HEK293T (cell line): ENCODE measurements around the gene DCDC2C.

Source experiments
- CTCF ChIA-PET: fragments of 350-600 bp; formaldehyde crosslinking; extraction: SDS; loops from one replicate; lab custom pipeline; 2021; ENCODE audit warnings: antibody characterized with exemption, inconsistent platforms; lab: Yijun Ruan, JAX
- POLR2A ChIA-PET: fragments of 350-600 bp; formaldehyde crosslinking; extraction: SDS; loops from one replicate; lab custom pipeline; 2020; ENCODE audit warnings: antibody characterized with exemption, inconsistent platforms; lab: Yijun Ruan, JAX
- DNase-seq: peaks from one replicate; pipeline ENCODE4 v3.0.0; 2012; ENCODE audit warnings: mixed read lengths; ENCODE audit errors: extremely low spot score
- ARNT ChIP-seq: fragments of 450-650 bp; IDR thresholded peaks from 2 replicates; pipeline ENCODE4 v1.6.1; 2017; ENCODE audit warnings: mild to moderate bottlenecking
- BHLHE40 ChIP-seq: fragments of 450-650 bp; IDR thresholded peaks from 2 replicates; pipeline ENCODE4 v1.6.1; 2016; ENCODE audit warnings: mild to moderate bottlenecking, moderate library complexity, borderline replicate concordance
- CTBP1 ChIP-seq: fragments of 450-650 bp; IDR thresholded peaks from 2 replicates; pipeline ENCODE4 v1.6.1; 2016; ENCODE audit warnings: borderline replicate concordance
- ELF4 ChIP-seq: fragments of 450-650 bp; IDR thresholded peaks from 2 replicates; pipeline ENCODE4 v1.6.1; 2017; ENCODE audit warnings: antibody characterized with exemption
- FOXA1 ChIP-seq: fragments of 450-650 bp; IDR thresholded peaks from 2 replicates; pipeline ENCODE4 v1.6.1; 2016; ENCODE audit warnings: mild to moderate bottlenecking
- FOXK2 ChIP-seq: fragments of 450-650 bp; IDR thresholded peaks from 2 replicates; pipeline ENCODE4 v1.6.1; 2016; ENCODE audit warnings: mild to moderate bottlenecking
- FOXM1 ChIP-seq: fragments of 450-650 bp; IDR thresholded peaks from 2 replicates; pipeline ENCODE4 v1.6.1; 2017; ENCODE audit warnings: mild to moderate bottlenecking, borderline replicate concordance
- HDGF ChIP-seq: fragments of 450-650 bp; IDR thresholded peaks from 2 replicates; pipeline ENCODE4 v1.6.1; 2017; ENCODE audit warnings: antibody characterized with exemption, borderline replicate concordance
- L3MBTL2 ChIP-seq: fragments of 450-650 bp; conservative IDR thresholded peaks from 2 replicates; pipeline ENCODE4 v1.6.1; 2016; ENCODE audit warnings: mild to moderate bottlenecking
- LEF1 ChIP-seq: fragments of 450-650 bp; IDR thresholded peaks from 2 replicates; pipeline ENCODE4 v1.6.1; 2017; ENCODE audit warnings: mild to moderate bottlenecking, borderline replicate concordance
- NFRKB ChIP-seq: fragments of 450-650 bp; IDR thresholded peaks from 2 replicates; pipeline ENCODE4 v1.6.1; 2016; ENCODE audit warnings: mild to moderate bottlenecking, moderate library complexity
- SP1 ChIP-seq: fragments of 450-650 bp; IDR thresholded peaks from 2 replicates; pipeline ENCODE4 v1.6.1; 2017
- SUZ12 ChIP-seq: fragments of 450-650 bp; IDR thresholded peaks from 2 replicates; pipeline ENCODE4 v1.6.1; 2016; ENCODE audit warnings: mild to moderate bottlenecking
- TARDBP ChIP-seq: fragments of 450-650 bp; IDR thresholded peaks from 2 replicates; pipeline ENCODE4 v1.6.1; 2016
- ZNF384 ChIP-seq: fragments of 450-650 bp; IDR thresholded peaks from 2 replicates; pipeline ENCODE4 v1.6.1; 2016
- TF ChIP-seq, protein P1 (sequence below): fragments of 450-650 bp; IDR thresholded peaks from 2 replicates; pipeline ENCODE4 v1.6.1; 2016

The DCDC2C gene

DNA sequence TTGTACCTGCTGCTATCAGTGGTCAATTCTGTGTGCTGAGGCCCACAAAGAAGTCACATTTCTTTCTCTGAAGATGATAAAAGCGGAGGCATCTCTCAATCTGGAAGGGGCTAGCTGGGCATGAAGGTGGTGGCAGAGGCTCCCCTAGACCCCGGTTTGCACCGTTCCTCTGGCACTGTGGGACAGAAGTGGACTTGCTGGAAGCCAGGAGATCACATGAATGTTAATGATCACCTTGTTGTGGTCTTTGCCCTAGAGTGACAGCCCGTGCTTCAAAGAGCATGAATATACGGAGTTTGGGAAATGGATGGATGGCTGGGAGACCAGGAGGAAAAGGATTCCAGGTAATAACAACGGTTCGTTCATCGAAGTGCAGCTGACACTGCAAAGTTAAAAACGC, 25.2 kb upstream of the DCDC2C start:
- ChIA-PET CTCF (no interaction called here), POLR2A (no interaction called here)
- no peak for TF ChIP-seq L3MBTL2
- TF ChIP-seq SP1, result no peak
- no peak for TF ChIP-seq LEF1
- no peak for DNase-seq

DNA sequence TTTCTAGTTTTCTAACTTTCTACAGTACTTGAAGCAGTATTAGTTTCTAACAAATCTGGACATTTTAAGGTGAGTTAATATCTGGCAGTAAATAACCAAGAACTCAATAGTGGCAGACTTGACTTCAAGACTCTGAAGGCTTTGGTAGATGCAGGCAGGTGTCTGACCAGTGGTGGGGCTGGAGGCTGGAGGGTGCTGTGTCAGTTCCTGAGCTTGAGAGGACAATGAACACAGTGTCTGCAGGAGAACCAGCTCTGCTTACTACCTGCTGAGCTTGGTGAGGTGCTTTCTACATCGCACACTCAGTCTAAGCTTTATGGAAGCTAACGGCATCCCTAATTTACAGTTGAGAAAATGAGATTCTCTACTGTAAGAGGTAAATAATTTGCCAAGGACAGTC, 24.2 kb upstream of the DCDC2C start:
- no peak for DNase-seq
- ChIA-PET CTCF (no interaction called here), POLR2A (no interaction called here)
- TF ChIP-seq ZNF384 (no peak), LEF1 (no peak), CTBP1 (no peak), TARDBP (no peak), FOXM1 (no peak), FOXA1 (no peak), SUZ12 (no peak), SP1 (no peak), L3MBTL2 (no peak), NFRKB (no peak), HDGF (no peak), ELF4 (no peak), BHLHE40 (no peak), FOXK2 (no peak), ARNT (no peak)
- TF ChIP-seq, protein P1, sequence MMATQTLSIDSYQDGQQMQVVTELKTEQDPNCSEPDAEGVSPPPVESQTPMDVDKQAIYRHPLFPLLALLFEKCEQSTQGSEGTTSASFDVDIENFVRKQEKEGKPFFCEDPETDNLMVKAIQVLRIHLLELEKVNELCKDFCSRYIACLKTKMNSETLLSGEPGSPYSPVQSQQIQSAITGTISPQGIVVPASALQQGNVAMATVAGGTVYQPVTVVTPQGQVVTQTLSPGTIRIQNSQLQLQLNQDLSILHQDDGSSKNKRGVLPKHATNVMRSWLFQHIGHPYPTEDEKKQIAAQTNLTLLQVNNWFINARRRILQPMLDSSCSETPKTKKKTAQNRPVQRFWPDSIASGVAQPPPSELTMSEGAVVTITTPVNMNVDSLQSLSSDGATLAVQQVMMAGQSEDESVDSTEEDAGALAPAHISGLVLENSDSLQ, result no peak

DNA sequence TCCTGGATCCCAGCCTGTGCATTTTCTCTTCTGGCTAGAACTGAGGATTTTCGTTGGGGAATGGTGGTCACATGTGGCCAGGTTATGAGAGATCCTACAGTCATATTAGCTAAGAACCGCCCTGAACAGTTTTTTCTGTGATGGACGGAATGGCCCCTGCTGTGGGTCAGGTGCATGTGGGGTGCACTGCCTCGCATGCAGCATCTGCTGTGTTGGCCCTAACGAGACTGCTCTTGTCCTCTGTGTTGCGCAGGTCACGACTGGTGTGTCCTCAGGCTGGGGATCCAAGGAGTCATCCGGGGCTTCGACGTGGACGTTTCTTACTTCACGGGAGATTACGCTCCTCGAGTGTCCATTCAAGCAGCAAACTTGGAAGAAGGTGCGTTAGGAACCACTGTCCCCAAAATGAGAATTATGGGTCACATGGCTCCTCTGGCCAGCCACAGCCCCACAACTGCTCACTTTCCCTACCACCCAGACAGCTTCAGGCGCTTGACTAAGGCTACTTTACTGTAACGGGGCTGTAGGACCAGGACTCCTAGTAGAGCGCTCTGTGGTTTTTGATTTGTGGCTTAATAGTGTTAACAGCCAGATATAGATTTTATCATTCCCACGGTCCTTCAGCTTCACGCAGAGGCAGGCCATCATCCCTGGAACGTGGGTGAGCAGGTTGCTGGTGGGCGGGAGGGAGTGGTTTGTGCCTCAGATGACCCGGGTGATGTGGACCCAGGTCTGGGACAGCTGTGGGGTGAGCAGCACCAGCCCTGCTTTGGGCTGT, 23.6 kb upstream of the DCDC2C start:
- DNase-seq, result no peak
- ChIA-PET POLR2A (no interaction called here), CTCF (no interaction called here)
- no peak for TF ChIP-seq SUZ12
- TF ChIP-seq TARDBP, result no peak
- TF ChIP-seq ARNT, result no peak
- no peak for TF ChIP-seq ZNF384
- no peak for TF ChIP-seq HDGF

DNA sequence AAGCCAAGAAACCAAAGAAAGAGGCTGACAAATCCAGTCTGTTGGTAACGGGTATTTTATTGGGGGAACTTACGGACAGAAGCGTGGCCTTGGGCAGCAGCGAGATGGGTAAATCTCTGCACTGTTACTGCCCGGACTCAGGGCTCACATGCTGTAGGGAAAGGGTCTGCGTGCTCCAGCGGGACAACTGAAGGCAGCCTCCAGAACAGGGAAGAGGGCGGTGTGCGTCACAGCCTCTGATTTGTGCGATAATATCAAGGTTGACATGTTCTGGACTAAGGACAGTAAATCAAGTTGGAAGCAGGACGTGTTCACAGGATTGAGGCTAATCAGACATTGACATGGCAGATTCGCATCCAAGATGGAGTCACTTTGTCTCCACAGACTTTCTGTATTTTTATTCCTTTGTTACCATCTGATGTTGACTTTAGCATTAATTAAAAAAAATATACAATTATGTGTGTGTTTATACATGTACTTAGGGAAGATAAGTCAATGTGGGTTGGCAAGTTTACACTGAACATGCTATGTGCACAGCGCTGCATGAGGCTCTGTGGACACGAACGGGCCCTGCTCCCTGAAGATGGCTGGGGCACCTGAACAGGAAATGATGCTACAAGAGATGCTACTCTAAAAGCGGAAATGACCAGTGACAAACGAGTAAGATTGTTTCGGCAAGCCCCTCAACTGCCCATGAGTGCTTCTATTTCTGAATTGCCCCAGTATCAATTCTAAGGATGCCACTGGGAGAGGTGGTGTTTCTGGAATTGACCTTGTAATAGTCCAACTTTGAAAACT, 22.6 kb upstream of the DCDC2C start:
- no peak for TF ChIP-seq L3MBTL2
- TF ChIP-seq LEF1, result no peak
- no peak for DNase-seq
- ChIA-PET POLR2A (no interaction called here), CTCF (no interaction called here)

DNA sequence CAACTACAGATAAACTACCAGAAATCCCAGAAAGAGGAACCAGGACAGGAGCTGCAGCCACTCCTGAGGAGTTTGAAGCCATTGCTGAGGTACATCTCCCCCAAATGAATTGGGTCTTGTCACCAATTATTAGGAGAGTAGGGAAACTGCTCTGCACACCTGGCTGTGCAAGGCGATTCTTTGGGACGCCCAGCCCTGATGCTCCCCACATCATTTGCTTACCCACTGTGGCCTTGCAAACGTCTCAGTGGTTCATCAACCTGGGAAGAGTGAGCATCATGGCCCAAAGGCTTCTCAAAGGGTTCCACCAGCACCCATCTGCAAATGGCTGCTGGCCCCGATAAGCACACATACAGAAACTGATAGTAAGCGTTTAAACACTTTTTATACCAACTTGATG, 21.8 kb upstream of the DCDC2C start:
- ChIA-PET CTCF (no interaction called here), POLR2A (no interaction called here)
- no peak for TF ChIP-seq ARNT
- no peak for TF ChIP-seq ELF4
- TF ChIP-seq HDGF, result no peak
- no peak for TF ChIP-seq BHLHE40
- TF ChIP-seq FOXA1, result no peak
- no peak for TF ChIP-seq SUZ12
- no peak for TF ChIP-seq FOXM1
- no peak for TF ChIP-seq FOXK2
- TF ChIP-seq, protein P1, result no peak
- TF ChIP-seq NFRKB, result no peak
- no peak for TF ChIP-seq TARDBP
- TF ChIP-seq SP1, result no peak
- TF ChIP-seq CTBP1, result no peak
- no peak for DNase-seq

DNA sequence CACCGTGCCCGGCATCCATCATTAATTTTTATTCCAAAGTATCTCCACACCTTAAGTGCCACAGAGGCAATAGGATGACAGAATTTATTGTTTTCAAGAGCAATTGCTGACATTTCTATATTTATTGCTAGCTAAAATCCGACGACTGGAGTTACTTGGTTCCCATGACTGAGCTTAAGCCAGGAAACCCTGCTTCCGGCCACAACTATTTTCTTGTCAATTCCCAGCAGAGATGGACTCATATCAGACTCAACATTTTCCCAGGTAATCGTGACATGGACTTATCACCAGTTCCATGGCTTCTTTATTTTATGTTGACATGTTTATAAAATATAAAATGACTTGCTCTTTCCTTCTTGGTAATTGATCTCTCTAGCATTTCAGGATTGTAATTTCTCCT, 20.6 kb upstream of the DCDC2C start:
- DNase-seq, result no peak
- TF ChIP-seq HDGF, result no peak
- TF ChIP-seq TARDBP, result no peak
- no peak for TF ChIP-seq ZNF384
- TF ChIP-seq FOXA1, result no peak
- no peak for TF ChIP-seq FOXM1
- TF ChIP-seq FOXK2, result no peak
- no peak for TF ChIP-seq L3MBTL2
- no peak for TF ChIP-seq NFRKB
- no peak for TF ChIP-seq SUZ12
- no peak for TF ChIP-seq LEF1
- no peak for TF ChIP-seq BHLHE40
- TF ChIP-seq SP1, result no peak
- no peak for TF ChIP-seq ARNT
- TF ChIP-seq CTBP1, result no peak
- TF ChIP-seq ELF4, result no peak
- TF ChIP-seq, protein P1, result no peak
- CTCF ChIA-PET, result no interaction called here
- POLR2A ChIA-PET, result no interaction called here
